ENCODE data around the gene RNF112. TPM values are rescaled to one million over a fixed set of nuclear protein-coding genes. Genes with fewer than 3 reads are reported as not detected.

Gene RNF112
- total and polyA plus RNA-seq, 2 of the 13 experiments (the other 11 are each of a cell fraction or from before 2014, with no cell fraction given): 0.05 TPM; not detected in 1

GRCh38 chr17:19414396-19415280 lies 3.6 kb downstream of the RNF112 start (continued):
- TF ChIP-seq ZNF280D (CRISPR knock-in tag; IDR thresholded peaks at IDR 0.05): no peak

GRCh38 chr17:19415311-19415710 lies 4.3 kb downstream of the RNF112 start:
- no peak for DNase-seq (ENCODE audit: low spot score)
- TF ChIP-seq ZBTB1 (CRISPR knock-in tag; IDR thresholded peaks at IDR 0.05; ENCODE audit: borderline replicate concordance) (no peak), NFYC (CRISPR knock-in tag; IDR thresholded peaks at IDR 0.05) (no peak)
- no peak overlapping the region for H3K4me3 ChIP-seq (replicated peaks in 1 of 3; ENCODE audit: insufficient read depth in 1 of 3, low read depth in 2 of 3, low read length in 3 of 3)
- no peak overlapping the region for H2AFZ ChIP-seq (ENCODE audit: low read length)
- no peaks in the 10 kb centered on the region for H3K9me3 ChIP-seq (ENCODE audit: low read length)
- no peak overlapping the region for H3K9ac ChIP-seq (ENCODE audit: insufficient read depth, low read depth, low read length)
- H3K36me3 ChIP-seq (replicated peaks in 1 of 2; ENCODE audit: control insufficient read depth in 1 of 2, insufficient read depth in 2 of 2, low read length in 2 of 2): no peaks in the 10 kb centered on the region
- WGBS (ENCODE audit: low lambda C conversion rate): 14% methylated on average over 11 of the region's 13 CpGs
- no peaks in the 10 kb centered on the region for H3K79me2 ChIP-seq (ENCODE audit: insufficient read depth, low read length)
- H3K27ac ChIP-seq (ENCODE audit: extremely low read length, insufficient read depth, low read length): no peak overlapping the region
- no peaks in the 10 kb centered on the region for H4K20me1 ChIP-seq (ENCODE audit: insufficient read depth, low read length)
- in situ Hi-C loops (cut with HindIII; ENCODE audit: extremely low pct_ligation_motif_present, low pct_unique_long_range_greater_than_20kb) (no loop called here), intact Hi-C loops (cut with micrococcal nuclease; ENCODE audit: unreplicated experiment) (no loop called here)
- BruUV-seq (replicated peaks): no TSS peak
- FAIRE-seq: no peak
- CTCF ChIA-PET (ENCODE audit: low intra/inter-chr PET ratio, low total read pairs): no interaction called here
- POLR2A ChIA-PET: no interaction called here
- H3K27me3 ChIP-seq (ENCODE audit: control insufficient read depth in 1 of 2, insufficient read depth in 2 of 2, low read length in 2 of 2): peaks cover 6 to 44% of the 10 kb centered on the region in 2 experiments
- no peak overlapping the region for H3K4me2 ChIP-seq (ENCODE audit: low read depth, low read length)
- ATAC-seq: no peak
- H3K4me1 ChIP-seq (ENCODE audit: insufficient read depth, low read length): no peaks in the 10 kb centered on the region

Data from HepG2 (cell line).